Smooth muscle cell (in vitro differentiated cells): Measurements from ENCODE around the gene MIOX. TPM values are rescaled to one million over a fixed set of nuclear protein-coding genes. Genes with fewer than 3 reads are reported as not detected.

Source experiments
- DNase-seq: peaks from one replicate; lab custom pipeline; 2025; ENCODE audit not compliant: unreplicated experiment; lab: John Stamatoyannopoulos, UW
- H2AFZ ChIP-seq: fragments of 200-600 bp; sonication (generic); 2 replicates; pipeline ENCODE4 v1.6.0; 2016; ENCODE audit warnings: antibody characterized with exemption, low read depth, mild to moderate bottlenecking
- H3F3A ChIP-seq: fragments of 200-600 bp; sonication (generic); 2 replicates; pipeline ENCODE4 v1.6.0; 2017; ENCODE audit warnings: antibody characterized with exemption, low read depth
- H3K27ac ChIP-seq: fragments of 200-600 bp; sonication (generic); 2 replicates; pipeline ENCODE4 v1.5.1; 2016; ENCODE audit warnings: low read depth, mild to moderate bottlenecking
- H3K27me3 ChIP-seq: fragments of 200-600 bp; sonication (generic); 2 replicates; pipeline ENCODE4 v1.6.1; 2016; ENCODE audit warnings: low read depth, mild to moderate bottlenecking
- H3K36me3 ChIP-seq: fragments of 200-600 bp; sonication (generic); 2 replicates; pipeline ENCODE4 v1.5.1; 2016; ENCODE audit warnings: low read depth
- H3K4me1 ChIP-seq: fragments of 200-600 bp; sonication (generic); 2 replicates; pipeline ENCODE4 v1.5.1; 2016; ENCODE audit warnings: low read depth
- H3K4me2 ChIP-seq: fragments of 200-600 bp; sonication (generic); 2 replicates; pipeline ENCODE4 v1.6.0; 2016; ENCODE audit warnings: mild to moderate bottlenecking
- H3K4me3 ChIP-seq: fragments of 200-600 bp; sonication (generic); 2 replicates; pipeline ENCODE4 v1.5.1; 2016; ENCODE audit warnings: mild to moderate bottlenecking
- H3K79me2 ChIP-seq: fragments of 200-600 bp; sonication (generic); 2 replicates; pipeline ENCODE4 v1.6.0; 2016; ENCODE audit warnings: low read depth, mild to moderate bottlenecking
- H3K9ac ChIP-seq: fragments of 200-600 bp; sonication (generic); 2 replicates; pipeline ENCODE4 v1.6.0; 2016; ENCODE audit warnings: low read depth
- H3K9me3 ChIP-seq: fragments of 200-600 bp; sonication (generic); replicated peaks from 2 replicates; pipeline ENCODE4 v1.5.1; 2016; ENCODE audit warnings: low read depth
- H4K20me1 ChIP-seq: fragments of 200-600 bp; sonication (generic); 2 replicates; pipeline ENCODE4 v1.6.0; 2016; ENCODE audit warnings: low read depth
- CTCF ChIP-seq: fragments of 200-600 bp; sonication (generic); IDR thresholded peaks from 2 replicates; pipeline ENCODE4 v1.5.1; 2017; ENCODE audit warnings: borderline replicate concordance, mild to moderate bottlenecking, antibody characterized with exemption; ENCODE audit not compliant: insufficient read depth, poor library complexity, severe bottlenecking
- WGBS: methylation state at CpG from one replicate; pipeline ENCODE4 v1.1.7; 2016; ENCODE audit warnings: low lambda C conversion rate; 5-methylcytosine and 5-hydroxymethylcytosine counted together
- polyA plus RNA-seq: library from polyadenylated mRNA; unstranded; fragments of >200 nt; fragmentation: Nextera tagmentation; extraction: Ambion mirVana; gene quantifications from 2 replicates; pipeline ENCODE4 v1.2.1, GENCODE V29; 2016
- total RNA-seq: library from RNA; depleted of rRNA; stranded (reverse); fragments of >200 nt; gene quantifications from 2 replicates; pipeline ENCODE4 v1.2.3, GENCODE V29; 2014

MIOX gene
- total and polyA plus RNA-seq, 2 experiments from 2014 or later, result 0.49 TPM; not detected in 1

- Histone ChIP-seq H3K9me3 (no peaks in the 10 kb centered on the region), H3K4me3 (peak overlapping the region; percentile 59), H3K4me1 (peaks cover 3% of the 10 kb centered on the region), H3K36me3 (no peaks in the 10 kb centered on the region), H3K9ac (peak overlapping the region; percentile 73), H3K79me2 (peaks cover 5% of the 10 kb centered on the region), H3K27ac (no peak overlapping the region), H4K20me1 (no peaks in the 10 kb centered on the region), H2AFZ (no peak overlapping the region), H3K4me2 (peak overlapping the region; percentile 88), H3F3A (peaks cover 5% of the 10 kb centered on the region), H3K27me3 (no peaks in the 10 kb centered on the region)
- TF ChIP-seq CTCF, result no peak
- no peak for DNase-seq
- 83% methylated on average over 30 of the region's 35 CpGs for WGBS
These were observed 4.3 kb upstream of the MIOX start for GRCh38 chr22:50482107-50483074.

DNA sequence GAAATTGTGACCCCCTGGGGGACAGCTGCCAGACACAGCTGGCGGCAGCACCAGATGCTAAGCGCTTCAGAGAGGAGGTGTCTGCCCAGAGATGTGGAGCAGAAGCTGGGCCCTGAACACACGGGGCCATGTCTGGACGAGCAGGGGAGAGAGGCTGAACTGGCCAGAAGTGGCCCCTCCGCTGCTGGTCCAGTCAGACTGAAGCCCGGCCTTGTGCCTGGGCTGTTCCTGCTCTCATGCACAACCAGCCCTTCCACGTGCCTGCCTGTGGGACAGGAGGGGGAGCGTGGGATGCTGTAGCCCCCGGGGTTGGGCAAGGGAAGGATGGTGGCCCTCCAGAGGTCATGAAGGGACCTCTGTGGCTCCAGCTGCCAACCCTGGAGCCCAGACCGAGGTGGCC is 3.6 kb upstream of the MIOX start:
- peak overlapping the region; percentile 88 for H3K4me2 ChIP-seq
- H3K36me3 ChIP-seq, result no peaks in the 10 kb centered on the region
- H3K79me2 ChIP-seq, result peaks cover 5% of the 10 kb centered on the region
- WGBS, result 94% methylated on average over 10 of the region's 10 CpGs
- peaks cover 3% of the 10 kb centered on the region for H3K4me1 ChIP-seq
- H3K9me3 ChIP-seq, result no peaks in the 10 kb centered on the region
- no peak overlapping the region for H3K9ac ChIP-seq
- no peaks in the 10 kb centered on the region for H3K27me3 ChIP-seq
- peaks cover 5% of the 10 kb centered on the region for H3F3A ChIP-seq
- no peaks in the 10 kb centered on the region for H4K20me1 ChIP-seq
- TF ChIP-seq CTCF, result no peak
- H3K4me3 ChIP-seq, result no peak overlapping the region
- H3K27ac ChIP-seq, result no peak overlapping the region
- no peak overlapping the region for H2AFZ ChIP-seq
- no peak for DNase-seq

DNA sequence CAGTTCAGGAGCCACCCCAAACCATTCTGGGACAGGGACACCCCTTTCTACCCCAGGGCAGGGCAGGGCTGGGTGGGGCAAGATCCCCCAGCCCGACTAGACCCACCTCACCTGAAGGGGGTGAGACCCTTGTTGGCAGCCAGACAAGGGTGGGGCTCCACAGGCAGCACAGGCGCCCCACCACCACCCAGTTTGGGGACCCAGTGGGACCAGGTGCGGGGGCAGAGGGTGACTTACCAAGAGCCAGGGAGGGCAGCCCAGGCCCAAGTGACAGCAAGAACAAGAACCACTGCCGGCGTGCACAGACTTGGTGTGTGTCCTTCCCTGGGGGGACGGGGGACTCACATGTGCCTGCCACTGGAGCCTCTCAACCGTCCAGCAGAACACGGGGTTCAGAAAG is 3.1 kb upstream of the MIOX start:
- H3F3A ChIP-seq, result peaks cover 5% of the 10 kb centered on the region
- H3K27ac ChIP-seq, result no peak overlapping the region
- no peaks in the 10 kb centered on the region for H4K20me1 ChIP-seq
- DNase-seq, result no peak
- H2AFZ ChIP-seq, result no peak overlapping the region
- H3K4me3 ChIP-seq, result no peak overlapping the region
- H3K4me1 ChIP-seq, result peaks cover 3% of the 10 kb centered on the region
- no peak for TF ChIP-seq CTCF
- peaks cover 5% of the 10 kb centered on the region for H3K79me2 ChIP-seq
- H3K36me3 ChIP-seq, result no peaks in the 10 kb centered on the region
- no peak overlapping the region for H3K4me2 ChIP-seq
- no peak overlapping the region for H3K9ac ChIP-seq
- no peaks in the 10 kb centered on the region for H3K9me3 ChIP-seq
- WGBS, result 99% methylated on average over 8 of the region's 8 CpGs
- H3K27me3 ChIP-seq, result no peaks in the 10 kb centered on the region
